NCI-H446 treated with DMSO at 0.1 percent for 48 hours (cell line): ENCODE data around the gene TBCEL.

Experiments used
- DNase-seq: peaks from one replicate; lab custom pipeline; 2025; lab: John Stamatoyannopoulos, UW

TBCEL gene

GRCh38 chr11:121138259-121138658 is 114.4 kb downstream of the TBCEL start:
- DNase-seq = no peak

GRCh38 chr11:121140369-121140768 is 116.5 kb downstream of the TBCEL start:
- DNase-seq = no peak
